IPS-15b (cell line): ENCODE measurements around the gene KCNK13.

Experiments used
- H3K27me3 ChIP-seq: one replicate; pipeline ENCODE4 v1.6.1; 2013; ENCODE audit warnings: low read length; ENCODE audit not compliant: control insufficient read depth, insufficient read depth
- H3K36me3 ChIP-seq: one replicate; pipeline ENCODE4 v1.6.1; 2013; ENCODE audit warnings: low read length; ENCODE audit not compliant: control insufficient read depth, insufficient read depth
- H3K4me1 ChIP-seq: one replicate; pipeline ENCODE4 v1.6.1; 2013; ENCODE audit warnings: mild to moderate bottlenecking, low read length; ENCODE audit not compliant: control insufficient read depth, insufficient read depth
- H3K4me3 ChIP-seq: one replicate; pipeline ENCODE4 v1.5.1; 2013; ENCODE audit warnings: low read depth, low read length
- H3K9ac ChIP-seq: one replicate; pipeline ENCODE4 v1.6.1; 2013; ENCODE audit warnings: low read depth, mild to moderate bottlenecking, low read length
- H3K9me3 ChIP-seq: one replicate; pipeline ENCODE4 v1.6.1; 2013; ENCODE audit warnings: mild to moderate bottlenecking, low read length; ENCODE audit not compliant: control insufficient read depth, insufficient read depth

The KCNK13 gene

GRCh38 chr14:90140298-90140955 is 78.6 kb downstream of the KCNK13 start:
- Histone ChIP-seq H3K9me3 (no peaks in the 10 kb centered on the region), H3K4me3 (no peak overlapping the region), H3K4me1 (no peaks in the 10 kb centered on the region), H3K27me3 (no peaks in the 10 kb centered on the region), H3K9ac (no peak overlapping the region), H3K36me3 (no peaks in the 10 kb centered on the region)

GRCh38 chr14:90140956-90141316 is 79.1 kb downstream of the KCNK13 start:
- no peaks in the 10 kb centered on the region for H3K27me3 ChIP-seq
- no peak overlapping the region for H3K9ac ChIP-seq
- H3K4me3 ChIP-seq = no peak overlapping the region
- H3K36me3 ChIP-seq = no peaks in the 10 kb centered on the region
- no peaks in the 10 kb centered on the region for H3K4me1 ChIP-seq
- H3K9me3 ChIP-seq = no peaks in the 10 kb centered on the region

GRCh38 chr14:90153429-90153828 is 91.6 kb downstream of the KCNK13 start:
- H3K4me1 ChIP-seq = no peaks in the 10 kb centered on the region
- H3K4me3 ChIP-seq = no peak overlapping the region
- H3K9ac ChIP-seq = no peak overlapping the region
- H3K9me3 ChIP-seq = peaks cover 5% of the 10 kb centered on the region
- no peaks in the 10 kb centered on the region for H3K27me3 ChIP-seq
- no peaks in the 10 kb centered on the region for H3K36me3 ChIP-seq

GRCh38 chr14:90154110-90154509 is 92.3 kb downstream of the KCNK13 start:
- Histone ChIP-seq H3K9me3 (peaks cover 5% of the 10 kb centered on the region), H3K36me3 (no peaks in the 10 kb centered on the region), H3K27me3 (no peaks in the 10 kb centered on the region), H3K9ac (no peak overlapping the region), H3K4me1 (no peaks in the 10 kb centered on the region), H3K4me3 (no peak overlapping the region)

- Histone ChIP-seq H3K4me1 (no peaks in the 10 kb centered on the region), H3K36me3 (no peaks in the 10 kb centered on the region), H3K4me3 (no peak overlapping the region), H3K9me3 (peaks cover 4% of the 10 kb centered on the region), H3K27me3 (no peaks in the 10 kb centered on the region), H3K9ac (no peak overlapping the region)
Observed at GRCh38 chr14:90159146-90159545, 97.4 kb downstream of the KCNK13 start.

GRCh38 chr14:90159688-90160087 is 97.9 kb downstream of the KCNK13 start:
- Histone ChIP-seq H3K9ac (no peak overlapping the region), H3K36me3 (no peaks in the 10 kb centered on the region), H3K9me3 (no peaks in the 10 kb centered on the region), H3K27me3 (no peaks in the 10 kb centered on the region), H3K4me3 (no peak overlapping the region), H3K4me1 (no peaks in the 10 kb centered on the region)

GRCh38 chr14:90161129-90161528 is 99.3 kb downstream of the KCNK13 start:
- Histone ChIP-seq H3K36me3 (no peaks in the 10 kb centered on the region), H3K4me1 (no peaks in the 10 kb centered on the region), H3K4me3 (no peak overlapping the region), H3K9me3 (no peaks in the 10 kb centered on the region), H3K9ac (no peak overlapping the region), H3K27me3 (no peaks in the 10 kb centered on the region)

- Histone ChIP-seq H3K4me1 (no peaks in the 10 kb centered on the region), H3K9ac (no peak overlapping the region), H3K36me3 (no peaks in the 10 kb centered on the region), H3K4me3 (no peak overlapping the region), H3K27me3 (no peaks in the 10 kb centered on the region), H3K9me3 (no peaks in the 10 kb centered on the region)
Observed at GRCh38 chr14:90168425-90169105, 106.8 kb downstream of the KCNK13 start.

- H3K36me3 ChIP-seq = no peaks in the 10 kb centered on the region
- no peaks in the 10 kb centered on the region for H3K4me1 ChIP-seq
- no peak overlapping the region for H3K9ac ChIP-seq
- H3K9me3 ChIP-seq = no peaks in the 10 kb centered on the region
- no peak overlapping the region for H3K4me3 ChIP-seq
- no peaks in the 10 kb centered on the region for H3K27me3 ChIP-seq
Observed at GRCh38 chr14:90175631-90176030, 113.8 kb downstream of the KCNK13 start.

GRCh38 chr14:90177539-90178189 is 115.9 kb downstream of the KCNK13 start:
- Histone ChIP-seq H3K27me3 (no peaks in the 10 kb centered on the region), H3K9me3 (no peaks in the 10 kb centered on the region), H3K36me3 (no peaks in the 10 kb centered on the region), H3K9ac (no peak overlapping the region), H3K4me3 (no peak overlapping the region), H3K4me1 (no peaks in the 10 kb centered on the region)

GRCh38 chr14:90179357-90179756 is 117.6 kb downstream of the KCNK13 start:
- Histone ChIP-seq H3K9ac (no peak overlapping the region), H3K36me3 (no peaks in the 10 kb centered on the region), H3K9me3 (no peaks in the 10 kb centered on the region), H3K27me3 (no peaks in the 10 kb centered on the region), H3K4me3 (no peak overlapping the region), H3K4me1 (no peaks in the 10 kb centered on the region)
